GM19324 (cell line): ENCODE results near the gene RPS27L.

Source experiments
- ATAC-seq: cut with Tn5 transposase; IDR thresholded peaks from one replicate; pipeline ENCODE4 v1.9.1; 2021; ENCODE audit warnings: mild to moderate bottlenecking, moderate library complexity; ENCODE audit not compliant: unreplicated experiment, low FRiP score

RPS27L gene

GRCh38 chr15:63157118-63157843 is at the start of gene RPS27L:
Gene RPS27L (minus strand): TSS chr15:63157477. CDS start chr15:63157405, 72 bp downstream.
- ATAC-seq, result peak; percentile 92

- no peak for ATAC-seq
These were observed 48.8 kb upstream of the RPS27L start for GRCh38 chr15:63206079-63206478.

GRCh38 chr15:63203451-63204090 is 46.3 kb upstream of the RPS27L start:
- no peak for ATAC-seq

- no peak for ATAC-seq
These were observed 45.6 kb upstream of the RPS27L start for GRCh38 chr15:63202861-63203260.

- ATAC-seq, result no peak
These were observed 43.4 kb upstream of the RPS27L start for GRCh38 chr15:63200464-63201249.

- ATAC-seq, result no peak
These were observed 41.3 kb upstream of the RPS27L start for GRCh38 chr15:63198371-63199250.

GRCh38 chr15:63197626-63198025 is 40.3 kb upstream of the RPS27L start:
- ATAC-seq, result no peak

GRCh38 chr15:63196842-63197241 is 39.6 kb upstream of the RPS27L start:
- no peak for ATAC-seq

GRCh38 chr15:63195569-63196015 is 38.3 kb upstream of the RPS27L start:
- ATAC-seq, result no peak

- ATAC-seq, result no peak
These were observed 37.7 kb upstream of the RPS27L start for GRCh38 chr15:63194880-63195568.

GRCh38 chr15:63194302-63194701 is 37.0 kb upstream of the RPS27L start:
- ATAC-seq, result no peak

- ATAC-seq, result no peak
These were observed 35.4 kb upstream of the RPS27L start for GRCh38 chr15:63192619-63193206.

GRCh38 chr15:63191895-63192618 is 34.8 kb upstream of the RPS27L start:
- ATAC-seq, result no peak

- no peak for ATAC-seq
These were observed 33.7 kb upstream of the RPS27L start for GRCh38 chr15:63190769-63191649.

- no peak for ATAC-seq
These were observed 32.9 kb upstream of the RPS27L start for GRCh38 chr15:63189941-63190768.

- peak; percentile 88 for ATAC-seq
These were observed 31.9 kb upstream of the RPS27L start, which contains the start of gene RAB8B for GRCh38 chr15:63188926-63189871. Gene RAB8B (plus strand): TSS chr15:63189606. CDS start chr15:63189625, 19 bp downstream.
